T47D (cell line): ENCODE data around the gene RAB11FIP2.

Experiments used
- DNase-seq, 2 experiments: peaks; one replicate each; pipeline versions ENCODE4 v3.0.0 to v3.0.0-alpha.2; 2011 to 2012; ENCODE audit warnings: low read depth in 1 of 2, low spot score in 1 of 2
- JUND ChIP-seq: IDR thresholded peaks from 2 replicates; pipeline ENCODE4 v1.6.1; 2012; ENCODE audit warnings: low read depth
- in situ Hi-C: cut with HindIII; loops from 2 replicates; pipeline ENCODE4 v1.10.0; 2016; ENCODE audit warnings: low sequenced_read_pairs, low pct_unique_long_range_greater_than_20kb

Gene RAB11FIP2

DNA sequence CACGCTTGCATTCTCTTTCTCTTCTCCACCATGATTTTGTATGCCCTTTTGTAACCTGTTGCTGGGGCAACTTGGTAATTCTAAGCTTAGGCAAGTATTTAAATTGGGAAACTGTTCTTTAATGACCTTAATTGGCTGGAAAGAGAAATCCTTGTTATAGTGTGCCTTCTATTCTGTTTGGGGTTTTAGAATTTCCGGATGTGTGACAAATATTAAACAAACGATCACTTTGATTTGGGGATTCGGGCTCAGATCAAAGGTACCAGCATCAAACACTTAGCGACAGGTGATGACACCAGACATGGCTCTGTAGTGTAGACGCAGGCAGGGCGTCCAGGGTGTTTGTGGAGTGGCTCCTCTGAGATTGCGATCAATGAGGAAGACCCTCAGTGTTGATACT is 55.0 kb downstream of the RAB11FIP2 start:
- in situ Hi-C loops = no loop called here
- DNase-seq = no peak
- no peak for TF ChIP-seq JUND

DNA sequence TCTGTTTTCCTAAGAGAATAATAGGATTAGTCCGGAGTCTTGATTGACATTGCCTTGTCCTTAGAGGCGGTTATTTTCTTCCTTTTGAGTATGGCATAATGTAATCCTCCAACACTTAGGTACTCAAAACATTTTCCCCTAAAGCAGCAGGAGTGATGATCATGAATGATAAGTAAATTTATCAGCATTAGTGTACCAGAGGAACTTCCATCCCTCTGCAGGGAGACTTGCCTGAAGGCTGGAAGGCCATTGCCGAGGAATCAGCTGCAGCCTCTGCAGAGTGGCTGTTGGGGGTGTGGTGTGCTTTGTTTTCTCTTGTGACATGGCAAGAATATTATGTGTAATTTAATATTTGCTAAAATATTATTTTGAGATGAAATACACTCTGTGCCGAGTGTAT is 56.8 kb downstream of the RAB11FIP2 start:
- no peak for TF ChIP-seq JUND
- no peak for DNase-seq
- in situ Hi-C loops = no loop called here

DNA sequence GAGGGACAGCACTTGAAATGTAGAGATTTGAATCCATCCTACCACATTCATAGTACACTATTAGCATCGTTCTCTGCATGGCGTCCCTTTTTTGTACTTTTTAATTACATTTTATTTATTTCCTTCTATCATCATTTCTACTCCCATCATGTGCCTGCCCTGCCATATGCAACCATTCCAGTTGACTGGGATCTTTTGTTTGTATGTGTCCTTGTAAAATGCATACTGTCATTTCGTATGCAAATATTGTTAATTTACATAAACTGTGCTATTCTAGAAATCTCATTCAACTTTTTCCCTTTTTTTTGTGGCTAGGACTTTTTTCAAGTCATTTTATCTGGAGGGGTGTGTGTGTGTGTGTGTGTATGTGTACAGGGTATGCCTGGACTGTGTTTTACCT is 57.9 kb downstream of the RAB11FIP2 start:
- in situ Hi-C loops = no loop called here

DNA sequence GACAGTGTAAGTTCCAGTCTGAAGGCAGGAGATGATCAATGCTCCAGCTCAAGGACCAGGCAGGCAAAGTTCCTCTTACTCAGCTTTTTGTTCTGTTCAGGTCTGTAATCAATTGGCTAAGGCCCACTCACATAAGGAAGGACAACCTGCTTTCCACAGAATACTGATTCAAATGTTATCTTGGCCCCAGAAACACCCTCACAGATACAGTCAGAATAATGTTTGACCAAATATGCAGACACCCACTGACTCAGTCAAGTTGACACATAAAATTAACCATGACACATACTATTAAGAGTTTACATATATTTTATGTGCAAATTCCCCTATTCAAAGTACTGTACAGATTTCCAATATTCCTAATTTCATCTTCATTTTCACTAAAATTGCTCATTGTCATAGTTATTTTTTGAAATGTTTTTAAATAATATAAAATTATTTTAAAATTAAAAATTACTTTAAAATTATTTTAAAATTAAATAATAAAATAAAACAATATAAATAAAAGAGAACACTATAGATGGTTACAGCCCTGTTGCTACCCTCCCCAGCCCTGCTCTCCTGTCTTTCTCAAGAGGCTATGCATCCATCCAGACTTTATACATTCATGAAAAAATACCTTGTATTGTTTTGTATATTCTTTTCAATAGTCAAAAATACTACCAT is 59.4 kb downstream of the RAB11FIP2 start:
- no peak for TF ChIP-seq JUND
- in situ Hi-C loops = no loop called here
- DNase-seq = no peak

More for the DNA sequence above, 57.9 kb downstream of the RAB11FIP2 start:
- no peak for TF ChIP-seq JUND
- no peak for DNase-seq

DNA sequence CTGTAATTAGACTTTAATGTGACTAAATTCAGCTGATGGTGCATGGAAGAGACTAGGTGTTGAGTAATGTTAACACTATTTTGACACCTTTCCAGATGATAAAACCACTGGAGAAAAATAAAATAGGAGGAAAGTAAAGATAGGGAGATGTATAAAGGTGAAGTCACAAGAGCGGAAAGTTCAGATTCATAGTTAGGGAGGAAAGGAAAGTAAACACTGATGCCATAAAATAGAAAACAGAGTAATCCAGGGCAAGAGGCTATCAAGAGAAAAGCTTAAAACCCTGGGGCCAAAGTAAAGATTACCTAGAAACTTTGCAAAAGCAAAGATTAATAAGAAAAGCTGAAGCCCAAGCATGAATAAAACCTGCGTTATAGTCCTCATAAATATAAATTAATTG is 62.8 kb downstream of the RAB11FIP2 start:
- in situ Hi-C loops = no loop called here
- no peak for TF ChIP-seq JUND
- no peak for DNase-seq

DNA sequence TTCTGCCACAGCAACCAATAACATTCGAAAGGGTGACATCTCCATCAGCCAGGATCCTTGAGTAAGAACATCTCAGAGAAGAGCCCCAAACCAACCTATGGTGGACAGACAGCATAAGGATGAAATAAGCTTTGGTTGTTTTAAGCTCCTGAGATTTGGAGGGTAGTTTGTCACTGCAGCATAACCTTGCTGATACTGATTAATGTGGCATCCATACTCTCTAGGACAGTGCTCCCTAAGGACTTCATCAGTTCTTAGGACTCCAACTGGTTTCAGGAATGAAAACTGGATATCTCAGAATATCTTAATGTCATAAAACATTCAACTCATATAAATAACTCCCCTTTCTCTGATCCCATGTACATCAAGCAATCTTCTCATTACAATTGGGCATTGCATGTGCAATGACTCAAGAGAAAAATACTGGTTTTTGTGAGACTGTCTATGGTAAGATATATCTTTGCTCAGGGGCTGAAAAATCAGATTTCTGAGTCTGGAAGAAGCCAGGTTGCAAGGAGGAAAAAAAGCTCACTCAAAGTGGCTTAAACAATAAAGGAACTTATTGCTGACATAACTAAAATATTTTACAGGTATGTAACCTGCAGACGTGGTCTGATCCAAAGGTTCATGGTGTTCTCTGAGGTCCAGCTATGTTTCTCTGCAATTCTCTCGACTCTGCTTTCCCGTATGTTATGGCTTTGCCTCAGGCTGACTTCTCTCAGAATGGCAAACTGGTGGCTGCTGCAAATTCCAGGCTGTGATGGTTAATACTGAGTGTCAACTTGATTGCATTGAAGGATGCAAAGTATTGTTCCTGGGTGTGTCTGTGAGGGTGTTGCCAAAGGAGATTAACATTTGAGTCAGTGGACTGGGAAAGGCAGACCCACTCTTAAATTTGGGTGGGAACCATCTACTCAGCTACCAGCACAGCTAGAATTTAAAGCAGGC is 65.7 kb downstream of the RAB11FIP2 start:
- TF ChIP-seq JUND = no peak
- DNase-seq = no peak
- in situ Hi-C loops = no loop called here

DNA sequence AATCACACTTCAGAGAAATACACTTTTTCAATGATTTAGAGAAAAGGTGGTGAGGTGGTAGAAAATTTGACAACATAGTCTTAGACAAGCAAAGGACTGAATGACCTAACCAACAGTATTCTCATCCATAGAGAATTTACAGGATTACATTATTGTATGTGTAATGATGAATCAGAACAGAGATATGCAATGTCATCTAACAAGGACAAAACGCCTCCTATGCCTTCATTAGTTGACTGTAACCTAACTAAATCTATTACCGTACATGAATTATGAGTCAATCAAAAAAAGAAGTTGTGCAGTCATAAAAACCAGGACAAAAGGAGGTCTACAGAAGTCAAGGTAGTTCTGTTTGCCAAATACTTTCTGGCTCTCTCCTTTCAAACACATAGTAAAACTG is 66.5 kb downstream of the RAB11FIP2 start:
- no peak for DNase-seq
- TF ChIP-seq JUND = no peak
- in situ Hi-C loops = no loop called here

DNA sequence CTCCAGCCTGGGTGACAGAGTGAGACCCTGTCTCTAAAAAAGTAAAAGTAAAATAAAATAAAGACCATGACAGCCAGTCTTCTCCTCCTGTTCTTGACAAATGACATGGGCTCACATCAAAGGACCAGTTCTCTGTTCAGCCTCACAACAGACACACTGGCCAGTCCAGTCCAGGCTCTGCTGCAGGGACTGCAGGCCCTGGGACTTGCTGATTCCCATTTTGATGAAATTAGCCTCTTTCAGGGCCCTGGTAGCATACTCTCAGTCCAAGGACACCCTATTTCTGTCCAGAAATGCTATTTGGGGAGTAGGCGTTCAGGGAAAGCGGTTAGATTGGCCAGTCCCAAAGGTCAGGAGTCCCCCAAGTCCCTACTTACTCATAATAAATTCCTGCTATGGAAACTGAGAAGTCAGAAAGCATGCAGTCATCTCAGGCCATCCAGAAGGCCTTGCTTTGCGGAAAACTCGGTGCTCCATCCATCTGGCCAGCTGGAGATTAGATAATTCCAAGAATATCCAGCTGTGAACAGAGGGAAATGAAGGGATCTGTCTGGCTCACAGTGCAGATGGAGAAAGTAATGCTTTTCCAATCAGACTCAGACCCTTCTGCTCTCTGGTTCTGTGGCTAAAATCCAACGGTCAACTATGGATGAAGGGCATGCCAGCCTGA is 74.4 kb downstream of the RAB11FIP2 start:
- no peak for DNase-seq
- no peak for TF ChIP-seq JUND
- in situ Hi-C loops = no loop called here

DNA sequence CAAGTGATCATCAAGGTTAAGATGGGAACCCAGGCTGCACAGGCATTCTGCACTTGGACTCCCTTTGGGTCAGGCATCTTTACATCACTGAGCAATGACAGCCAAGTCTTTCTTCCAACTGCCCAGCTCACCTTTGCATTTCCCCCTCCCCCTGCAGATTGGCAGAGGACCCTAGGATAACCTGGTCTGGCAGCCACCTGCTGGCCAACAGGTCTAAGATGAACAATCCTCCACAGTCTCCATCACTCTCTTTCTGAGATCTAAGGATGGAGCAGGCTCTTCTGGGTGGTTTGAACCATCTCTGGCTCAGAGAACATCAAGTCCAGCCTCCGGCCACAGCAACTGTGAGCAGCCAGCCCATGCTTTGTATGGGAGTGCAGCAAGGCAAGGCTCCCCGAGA is 75.8 kb downstream of the RAB11FIP2 start:
- no peak for TF ChIP-seq JUND
- in situ Hi-C loops = no loop called here
- no peak for DNase-seq

DNA sequence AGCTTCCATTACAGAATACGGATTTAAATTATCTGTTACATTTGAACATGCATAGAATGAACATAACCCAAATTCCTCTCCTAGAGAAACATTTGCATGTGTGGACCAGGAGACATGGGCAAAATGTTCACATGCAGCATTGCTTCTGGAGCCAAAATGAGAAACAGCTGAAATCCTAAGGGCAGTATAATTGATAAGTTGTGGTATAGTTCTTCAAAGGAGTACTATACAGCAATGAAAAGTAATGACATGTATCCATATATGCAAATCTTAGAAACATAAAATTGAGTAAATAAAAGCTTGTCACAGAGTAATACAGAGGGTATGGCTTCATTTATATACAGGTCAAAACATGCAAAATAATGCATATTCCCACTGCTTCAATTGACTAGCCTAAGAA is 77.1 kb downstream of the RAB11FIP2 start:
- TF ChIP-seq JUND = no peak
- no peak for DNase-seq
- in situ Hi-C loops = no loop called here

DNA sequence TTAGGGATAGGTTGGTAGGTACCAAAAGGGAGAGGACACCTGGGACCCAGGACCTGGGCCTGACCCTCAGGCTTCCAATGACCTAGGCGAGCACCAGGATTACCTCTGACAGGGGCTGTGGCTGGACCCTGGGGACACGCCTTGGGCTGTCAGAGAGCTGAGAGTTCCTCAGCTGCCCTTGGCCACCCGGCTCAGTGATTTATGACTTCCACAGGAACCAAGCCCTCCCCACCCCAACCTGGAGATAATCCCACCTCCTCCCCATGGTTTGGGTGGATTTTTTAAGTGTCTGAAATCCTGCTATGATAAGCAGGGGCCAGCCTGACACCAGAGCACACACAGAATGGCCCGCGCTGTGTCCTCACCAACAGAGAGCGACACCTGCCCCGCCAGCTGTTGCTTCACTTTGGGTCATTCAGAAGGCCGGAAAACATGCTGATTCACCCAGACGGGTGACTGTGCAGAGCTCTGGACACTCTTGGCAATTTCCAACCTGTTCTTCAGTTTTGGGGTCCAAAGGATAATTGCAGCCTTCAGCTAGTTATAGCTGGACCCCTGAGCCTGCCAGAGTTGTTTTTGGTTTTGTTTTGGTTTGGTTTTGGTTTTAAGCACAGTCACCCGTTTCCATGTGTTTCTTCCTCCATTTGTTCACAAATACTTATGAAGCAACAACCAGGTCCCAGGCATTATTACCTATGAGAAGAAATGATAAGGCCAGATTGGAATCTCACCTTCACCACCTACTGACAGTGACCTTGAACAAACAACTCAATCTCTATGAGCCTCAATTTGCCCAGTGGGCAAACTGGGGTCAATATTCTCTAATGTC is 78.2 kb downstream of the RAB11FIP2 start:
- TF ChIP-seq JUND = no peak
- in situ Hi-C loops = no loop called here
- DNase-seq = no peak

DNA sequence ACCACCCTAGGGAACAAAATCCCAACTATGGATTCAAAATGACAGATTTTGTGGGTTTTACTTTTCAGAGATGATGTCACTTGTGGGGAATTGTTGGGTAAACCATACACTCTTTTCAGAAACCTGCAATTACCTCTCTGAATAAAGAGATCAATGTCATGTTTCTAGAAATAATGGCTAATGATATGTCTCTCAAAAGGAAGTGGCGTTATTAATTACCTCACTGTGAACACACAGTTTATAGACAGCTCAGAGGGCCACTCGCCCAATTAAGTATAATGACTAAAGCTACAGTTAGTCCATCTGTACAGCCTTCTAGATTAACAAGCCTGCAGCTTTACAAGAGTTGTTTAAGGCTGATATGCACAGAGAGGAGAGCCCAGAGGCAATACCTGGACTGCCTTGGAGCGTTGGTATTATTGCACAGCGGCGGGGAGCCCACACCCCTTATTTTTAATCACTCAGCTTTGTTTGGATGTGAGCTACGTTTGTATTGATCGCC is 79.5 kb downstream of the RAB11FIP2 start:
- in situ Hi-C loops = no loop called here

More for the DNA sequence above, 79.5 kb downstream of the RAB11FIP2 start:
- DNase-seq = no peak
- TF ChIP-seq JUND = no peak
